Naive thymus-derived CD4-positive, alpha-beta T cell (primary cell): ENCODE results near the gene GPC6. TPM values are rescaled to one million over a fixed set of nuclear protein-coding genes. Genes with fewer than 3 reads are reported as not detected.

Source experiments
- ATAC-seq: fragments of 150-1000 bp; cut with Tn5 transposase; 2 replicates; pipeline ENCODE4 v1.10.0; 2021; ENCODE audit warnings: mild to moderate bottlenecking, moderate library complexity
- CTCF ChIA-PET: fragments of 350-600 bp; sonication (Branson Sonifier 250); formaldehyde crosslinking; loops from one replicate; lab custom pipeline; 2021; ENCODE audit warnings: antibody characterized with exemption; lab: Charles Lee
- POLR2A ChIA-PET: fragments of 350-600 bp; sonication (Branson Sonifier 250); formaldehyde crosslinking; loops from one replicate; lab custom pipeline; 2021; ENCODE audit warnings: antibody characterized with exemption, inconsistent platforms; lab: Charles Lee
- DNase-seq, 9 donors: peaks; one replicate each; pipeline versions ENCODE4 v3.0.0 to v3.0.0-alpha.2; 2020 to 2022; ENCODE audit warnings: mixed read lengths in 1 of 9
- H3K27ac ChIP-seq: one replicate; pipeline ENCODE4 v1.7.0; 2013; ENCODE audit warnings: mild to moderate bottlenecking, low read depth, low read length, moderate library complexity
- H3K27me3 ChIP-seq, 2 donors: one replicate each; pipeline ENCODE4 v1.7.0; 2013; ENCODE audit warnings: low read length in 2 of 2, mild to moderate bottlenecking in 2 of 2, moderate library complexity in 2 of 2; ENCODE audit not compliant: control insufficient read depth in 2 of 2, insufficient read depth in 2 of 2
- H3K36me3 ChIP-seq, 3 experiments: 1 replicate in 2 of 3; 2 replicates in 1 of 3; pipeline ENCODE4 v1.7.0; 2013; ENCODE audit warnings: low read length in 3 of 3, mild to moderate bottlenecking in 3 of 3, moderate library complexity in 1 of 3; ENCODE audit not compliant: insufficient read depth in 3 of 3, control insufficient read depth in 2 of 3
- H3K4me1 ChIP-seq, 2 donors: one replicate each; pipeline ENCODE4 v1.7.0; 2013; ENCODE audit warnings: low read length in 2 of 2, mild to moderate bottlenecking in 2 of 2, moderate library complexity in 1 of 2; ENCODE audit not compliant: control insufficient read depth in 2 of 2, insufficient read depth in 2 of 2
- H3K4me3 ChIP-seq: 2 replicates; pipeline ENCODE4 v1.7.0; 2013; ENCODE audit warnings: mild to moderate bottlenecking, low read length
- H3K9me3 ChIP-seq, 3 experiments: 1 replicate in 2 of 3; 2 replicates in 1 of 3; pipeline ENCODE4 v1.7.0; 2013; ENCODE audit warnings: low read length in 3 of 3; ENCODE audit not compliant: control insufficient read depth in 2 of 3
- H3K27ac Mint-ChIP-seq, 9 donors: one replicate each; pipeline ENCODE4 v1.8.0; 2020 to 2022; ENCODE audit warnings: mixed read lengths in 9 of 9, mild to moderate bottlenecking in 8 of 9, moderate library complexity in 5 of 9, inconsistent platforms in 2 of 9
- H3K27me3 Mint-ChIP-seq, 5 donors: one replicate each; pipeline ENCODE4 v1.8.0; 2021 to 2022; ENCODE audit warnings: mixed read lengths in 5 of 5, mild to moderate bottlenecking in 1 of 5
- H3K36me3 Mint-ChIP-seq, 5 donors: one replicate each; pipeline ENCODE4 v1.8.0; 2020 to 2022; ENCODE audit warnings: mixed read lengths in 5 of 5, mild to moderate bottlenecking in 3 of 5, inconsistent platforms in 1 of 5
- H3K4me1 Mint-ChIP-seq, 7 donors: one replicate each; pipeline ENCODE4 v1.8.0; 2020 to 2022; ENCODE audit warnings: mixed read lengths in 7 of 7, mild to moderate bottlenecking in 3 of 7, inconsistent platforms in 1 of 7
- H3K4me3 Mint-ChIP-seq, 10 donors: one replicate each; pipeline ENCODE4 v1.8.0; 2020 to 2022; ENCODE audit warnings: mild to moderate bottlenecking in 10 of 10, mixed read lengths in 10 of 10, moderate library complexity in 6 of 10, inconsistent platforms in 2 of 10
- H3K9me3 Mint-ChIP-seq, 11 donors: one replicate each; pipeline ENCODE4 v1.8.0; 2020 to 2022; ENCODE audit warnings: mixed read lengths in 11 of 11, mild to moderate bottlenecking in 4 of 11, inconsistent platforms in 1 of 11, moderate library complexity in 1 of 11
- intact Hi-C, 2 donors: fragments of 100-400 bp; cut with micrococcal nuclease; formaldehyde crosslinking; loops; one replicate each; pipeline ENCODE4 v1.15.1; 2023
- polyA plus RNA-seq, 2 donors: library from polyadenylated mRNA; unstranded; fragments of 300-500 nt; fragmentation: Illumina TruSeq; gene quantifications; one replicate each; pipeline ENCODE4 v1.2.3, GENCODE V29; 2021
- total RNA-seq, 6 experiments: library from RNA in 5 of 6; stranded (reverse) in 5 of 6; gene quantifications; 1 replicate in 5 of 6; 2 replicates in 1 of 6; pipeline ENCODE4 v1.2.3 and lab custom pipeline; 2021 to 2026

The GPC6 gene
- total and polyA plus RNA-seq, 7 experiments from 2014 or later, result not detected

GRCh38 chr13:94216476-94216875 is 989.9 kb downstream of the GPC6 start:
- Histone ChIP-seq H3K4me1 (no peaks in the 10 kb centered on the region), H3K9me3 (no peaks in the 10 kb centered on the region), H3K36me3 (no peaks in the 10 kb centered on the region), H3K4me3 (no peak overlapping the region), H3K27ac (no peak overlapping the region), H3K27me3 (no peaks in the 10 kb centered on the region)
- Mint-ChIP-seq H3K4me1 (no peaks in the 10 kb centered on the region), H3K9me3 (peaks cover 0 to 3% (median 0%) of the 10 kb centered on the region in 11 donors), H3K36me3 (peaks cover 0 to 4% (median 0%) of the 10 kb centered on the region in 5 donors), H3K27me3 (no peaks in the 10 kb centered on the region), H3K27ac (no peak overlapping the region), H3K4me3 (no peak overlapping the region)
- POLR2A ChIA-PET, result no interaction called here
- no peak for DNase-seq
- intact Hi-C loops, result no loop called here
- CTCF ChIA-PET, result interaction anchor here (0.6 kb wide), 1 partner anchor 1545 kb away, joined by 4 read pairs; no protein-coding TSS in a partner anchor
- no peak for ATAC-seq

GRCh38 chr13:94217370-94217769 is 990.8 kb downstream of the GPC6 start:
- Mint-ChIP-seq H3K27ac (no peak overlapping the region), H3K4me3 (no peak overlapping the region), H3K9me3 (peaks cover 0 to 3% (median 0%) of the 10 kb centered on the region in 11 donors), H3K4me1 (no peaks in the 10 kb centered on the region), H3K36me3 (peaks cover 0 to 4% (median 0%) of the 10 kb centered on the region in 5 donors), H3K27me3 (peaks cover 0 to 3% (median 0%) of the 10 kb centered on the region in 5 donors)
- ChIA-PET CTCF (interaction anchor here (0.6 kb wide), 1 partner anchor 1544 kb away, joined by 4 read pairs; no protein-coding TSS in a partner anchor), POLR2A (no interaction called here)
- ATAC-seq (no peak), DNase-seq (no peak)
- Histone ChIP-seq H3K4me1 (no peaks in the 10 kb centered on the region), H3K4me3 (no peak overlapping the region), H3K27ac (no peak overlapping the region), H3K27me3 (no peaks in the 10 kb centered on the region), H3K9me3 (no peaks in the 10 kb centered on the region), H3K36me3 (no peaks in the 10 kb centered on the region)
- intact Hi-C loops, result no loop called here

GRCh38 chr13:94218537-94218936 is 991.9 kb downstream of the GPC6 start:
- Histone ChIP-seq H3K4me1 (no peaks in the 10 kb centered on the region), H3K36me3 (no peaks in the 10 kb centered on the region), H3K9me3 (no peaks in the 10 kb centered on the region), H3K27ac (no peak overlapping the region), H3K4me3 (no peak overlapping the region), H3K27me3 (no peaks in the 10 kb centered on the region)
- H3K27me3 Mint-ChIP-seq, result peaks cover 0 to 5% (median 3%) of the 10 kb centered on the region in 5 donors
- ATAC-seq, result no peak
- H3K9me3 Mint-ChIP-seq, result peaks cover 0 to 3% (median 0%) of the 10 kb centered on the region in 11 donors
- POLR2A ChIA-PET, result no interaction called here
- no peak overlapping the region for H3K4me3 Mint-ChIP-seq
- H3K4me1 Mint-ChIP-seq, result no peaks in the 10 kb centered on the region
- intact Hi-C loops, result no loop called here
- H3K36me3 Mint-ChIP-seq, result peaks cover 0 to 4% (median 0%) of the 10 kb centered on the region in 5 donors
- CTCF ChIA-PET, result no interaction called here
- H3K27ac Mint-ChIP-seq, result no peak overlapping the region
- DNase-seq, result no peak

- no peaks in the 10 kb centered on the region for H3K9me3 ChIP-seq
- ATAC-seq, result no peak
- ChIA-PET CTCF (no interaction called here), POLR2A (no interaction called here)
- H3K4me1 ChIP-seq, result no peaks in the 10 kb centered on the region
- Mint-ChIP-seq H3K36me3 (peaks cover 0 to 4% (median 0%) of the 10 kb centered on the region in 5 donors), H3K9me3 (peaks cover 0 to 3% (median 0%) of the 10 kb centered on the region in 11 donors), H3K27ac (no peak overlapping the region), H3K4me3 (no peak overlapping the region), H3K4me1 (no peaks in the 10 kb centered on the region), H3K27me3 (peaks cover 0 to 7% (median 3%) of the 10 kb centered on the region in 5 donors)
- H3K4me3 ChIP-seq, result no peak overlapping the region
- H3K36me3 ChIP-seq, result no peaks in the 10 kb centered on the region
- intact Hi-C loops, result no loop called here
- no peak for DNase-seq
- no peak overlapping the region for H3K27ac ChIP-seq
- no peaks in the 10 kb centered on the region for H3K27me3 ChIP-seq
Measured at GRCh38 chr13:94218951-94219350, 992.3 kb downstream of the GPC6 start.

GRCh38 chr13:94224670-94225069 is 998.1 kb downstream of the GPC6 start:
- Mint-ChIP-seq H3K36me3 (peaks cover 0 to 4% (median 0%) of the 10 kb centered on the region in 5 donors), H3K4me3 (no peak overlapping the region), H3K9me3 (peaks cover 0 to 3% (median 0%) of the 10 kb centered on the region in 11 donors), H3K4me1 (no peaks in the 10 kb centered on the region), H3K27ac (no peak overlapping the region), H3K27me3 (peaks cover 0 to 7% (median 3%) of the 10 kb centered on the region in 5 donors)
- Histone ChIP-seq H3K9me3 (no peaks in the 10 kb centered on the region), H3K27me3 (no peaks in the 10 kb centered on the region), H3K4me1 (no peaks in the 10 kb centered on the region), H3K27ac (no peak overlapping the region), H3K4me3 (no peak overlapping the region), H3K36me3 (no peaks in the 10 kb centered on the region)
- no peak for ATAC-seq
- no peak for DNase-seq
- CTCF ChIA-PET, result no interaction called here
- intact Hi-C loops, result no loop called here
- POLR2A ChIA-PET, result no interaction called here

GRCh38 chr13:94227255-94227879 is 1000.8 kb downstream of the GPC6 start:
- H3K4me1 ChIP-seq, result no peaks in the 10 kb centered on the region
- Mint-ChIP-seq H3K36me3 (peaks cover 0 to 3% (median 0%) of the 10 kb centered on the region in 5 donors), H3K27me3 (peaks cover 0 to 7% (median 3%) of the 10 kb centered on the region in 5 donors), H3K4me3 (no peak overlapping the region), H3K4me1 (no peaks in the 10 kb centered on the region), H3K27ac (no peak overlapping the region), H3K9me3 (no peaks in the 10 kb centered on the region)
- CTCF ChIA-PET, result no interaction called here
- H3K4me3 ChIP-seq, result no peak overlapping the region
- H3K27ac ChIP-seq, result no peak overlapping the region
- no peak for ATAC-seq
- POLR2A ChIA-PET, result no interaction called here
- H3K36me3 ChIP-seq, result no peaks in the 10 kb centered on the region
- H3K9me3 ChIP-seq, result no peaks in the 10 kb centered on the region
- no peak for DNase-seq
- intact Hi-C loops, result no loop called here
- no peaks in the 10 kb centered on the region for H3K27me3 ChIP-seq

- no peak for DNase-seq
- H3K36me3 Mint-ChIP-seq, result peaks cover 0 to 3% (median 0%) of the 10 kb centered on the region in 5 donors
- no peaks in the 10 kb centered on the region for H3K4me1 ChIP-seq
- no peaks in the 10 kb centered on the region for H3K36me3 ChIP-seq
- H3K27me3 Mint-ChIP-seq, result peaks cover 0 to 3% (median 0%) of the 10 kb centered on the region in 5 donors
- intact Hi-C loops, result no loop called here
- H3K4me1 Mint-ChIP-seq, result no peaks in the 10 kb centered on the region
- H3K27me3 ChIP-seq, result no peaks in the 10 kb centered on the region
- no peaks in the 10 kb centered on the region for H3K9me3 ChIP-seq
- no peak for ATAC-seq
- no peaks in the 10 kb centered on the region for H3K9me3 Mint-ChIP-seq
- H3K27ac ChIP-seq, result no peak overlapping the region
- H3K4me3 Mint-ChIP-seq, result no peak overlapping the region
- no peak overlapping the region for H3K27ac Mint-ChIP-seq
- CTCF ChIA-PET, result no interaction called here
- no peak overlapping the region for H3K4me3 ChIP-seq
- POLR2A ChIA-PET, result no interaction called here
Measured at GRCh38 chr13:94228763-94229162, 1002.2 kb downstream of the GPC6 start.
